ENCODE results near the gene PHF24. TPM values are rescaled to one million over a fixed set of nuclear protein-coding genes. Genes with fewer than 3 reads are reported as not detected.

The PHF24 gene
- total RNA-seq, 1 donor: not detected

- peak; percentile 100 for DNase-seq (ENCODE audit: low read depth)
- peak within 1 kb of the TSS; percentile 89 for H3K4me3 ChIP-seq (ENCODE audit: low read depth, low read length)
- TF ChIP-seq CTCF (IDR thresholded peaks at IDR 0.05; ENCODE audit: insufficient read depth, low read depth, low read length): no peak
Observed at GRCh38 chr9:34989003-34989945, 31.2 kb downstream of the PHF24 start, which contains the start of gene DNAJB5. Gene DNAJB5, plus strand, starts transcription at chr9:34989745. Its CDS starts 886 bp downstream, at chr9:34990631.

GRCh38 chr9:34989946-34990635 lies 32.0 kb downstream of the PHF24 start:
- peak overlapping the region; percentile 89 for H3K4me3 ChIP-seq (ENCODE audit: low read depth, low read length)
- DNase-seq (ENCODE audit: low read depth): peak; percentile 55
- TF ChIP-seq CTCF (IDR thresholded peaks at IDR 0.05; ENCODE audit: insufficient read depth, low read depth, low read length): no peak

- no peak for TF ChIP-seq CTCF (IDR thresholded peaks at IDR 0.05; ENCODE audit: insufficient read depth, low read depth, low read length)
- DNase-seq (ENCODE audit: low read depth): no peak
Observed at GRCh38 chr9:34990908-34991606, 33.0 kb downstream of the PHF24 start.

GRCh38 chr9:34991607-34992375 lies 33.7 kb downstream of the PHF24 start:
- DNase-seq (ENCODE audit: low read depth): no peak
- TF ChIP-seq CTCF (IDR thresholded peaks at IDR 0.05; ENCODE audit: insufficient read depth, low read depth, low read length): no peak
- H3K4me3 ChIP-seq (ENCODE audit: low read depth, low read length): no peak overlapping the region

More at GRCh38 chr9:34990908-34991606, 33.0 kb downstream of the PHF24 start:
- H3K4me3 ChIP-seq (ENCODE audit: low read depth, low read length): no peak overlapping the region

- H3K4me3 ChIP-seq (ENCODE audit: low read depth, low read length): no peak overlapping the region
- TF ChIP-seq CTCF (IDR thresholded peaks at IDR 0.05; ENCODE audit: insufficient read depth, low read depth, low read length): no peak
- peak; percentile 92 for DNase-seq (ENCODE audit: low read depth)
Observed at GRCh38 chr9:34992376-34992951, 34.4 kb downstream of the PHF24 start.
